Measurements from ENCODE around the gene ATXN10.

DNA sequence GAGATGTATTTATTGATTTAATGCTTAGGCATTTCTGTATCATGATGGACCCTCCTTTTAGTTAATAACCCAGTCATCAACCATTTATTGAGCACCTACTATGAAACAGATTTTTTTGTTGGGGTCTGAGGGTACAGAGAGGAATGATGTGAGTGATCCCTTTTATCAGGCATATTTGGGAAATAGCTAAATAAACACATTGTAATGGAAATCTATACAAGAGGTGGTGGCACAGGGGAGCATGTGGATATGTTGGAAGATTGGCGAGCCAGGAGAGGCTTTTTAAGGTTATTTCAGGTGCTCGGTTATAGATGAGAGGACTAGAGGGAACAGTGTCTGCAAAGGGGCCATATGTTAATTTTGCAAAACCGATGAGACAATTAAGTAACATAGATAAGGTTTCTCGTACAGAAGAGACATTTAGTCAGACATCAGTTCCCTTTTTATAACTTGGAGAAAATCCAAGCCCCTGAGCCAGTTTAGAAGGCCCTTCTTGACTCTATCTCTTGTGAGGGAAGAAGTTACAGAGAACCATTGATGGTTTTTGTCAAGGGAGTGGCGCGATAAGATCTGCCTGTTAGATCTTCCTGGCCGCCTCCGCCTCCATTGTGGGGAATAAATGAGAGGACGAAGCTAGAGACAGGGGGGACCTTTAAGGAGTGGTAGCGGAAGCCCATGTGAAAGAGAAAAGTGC is 2.0 kb downstream of the ATXN10 start:
- TF ChIP-seq CTCF (IDR thresholded peaks at IDR 0.05; ENCODE audit: control extremely low read depth in 1 of 3, insufficient read depth in 1 of 3, low read depth in 1 of 3, low read length in 3 of 3) = no peak
- no peak for TF ChIP-seq ATF2 (IDR thresholded peaks at IDR 0.05; ENCODE audit: low read length)
- no peak for TF ChIP-seq CHD1 (IDR thresholded peaks at IDR 0.05; ENCODE audit: low read depth, low read length)
- TF ChIP-seq, protein P1, sequence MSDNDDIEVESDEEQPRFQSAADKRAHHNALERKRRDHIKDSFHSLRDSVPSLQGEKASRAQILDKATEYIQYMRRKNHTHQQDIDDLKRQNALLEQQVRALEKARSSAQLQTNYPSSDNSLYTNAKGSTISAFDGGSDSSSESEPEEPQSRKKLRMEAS (IDR thresholded peaks at IDR 0.05) = no peak
- no peak for TF ChIP-seq EP300 (IDR thresholded peaks at IDR 0.05; ENCODE audit: borderline replicate concordance in 1 of 2, low read depth in 2 of 2, low read length in 2 of 2)
- TF ChIP-seq NRF1 (IDR thresholded peaks at IDR 0.05; ENCODE audit: low read depth, low read length) = no peak
- TF ChIP-seq GTF2F1 (IDR thresholded peaks at IDR 0.05; ENCODE audit: borderline replicate concordance, low read depth, low read length) = no peak
- TF ChIP-seq EGR1 (IDR thresholded peaks at IDR 0.05; ENCODE audit: borderline replicate concordance, low read depth, low read length) = no peak
- no peak for TF ChIP-seq SP2 (IDR thresholded peaks at IDR 0.05; ENCODE audit: low read length)
- no peak for TF ChIP-seq YY1 (IDR thresholded peaks at IDR 0.05; ENCODE audit: low read depth, low read length)
- no peak for TF ChIP-seq EZH2 (IDR thresholded peaks at IDR 0.05; ENCODE audit: low read depth, low read length, severe bottlenecking)
- no peak for TF ChIP-seq HDAC2 (IDR thresholded peaks at IDR 0.05; ENCODE audit: borderline replicate concordance in 1 of 2, low read depth in 2 of 2, low read length in 2 of 2)
- no peak for TF ChIP-seq POLR2AphosphoS5 (IDR thresholded peaks at IDR 0.05; ENCODE audit: low read depth, low read length)

Measured in H1 (cell line).